Liver (tissue), 9 donors: Measurements from ENCODE around the gene TPK1. TPM values are rescaled to one million over a fixed set of nuclear protein-coding genes. Genes with fewer than 3 reads are reported as not detected.
"Not testable (repeated sequence)": the region's sequence is repeated elsewhere in the genome, so short reads cannot be mapped to it uniquely, and the experiment has no call there.

Source experiments
- DNase-seq: peaks from one replicate; pipeline ENCODE4 v3.0.0-alpha.2; 2017; ENCODE audit warnings: low spot score
- H3K27ac ChIP-seq, 2 donors: one replicate each; pipeline ENCODE4 v1.7.0; 2013; ENCODE audit warnings: inconsistent platforms in 2 of 2, low read length in 2 of 2, control low read depth in 1 of 2, low read depth in 1 of 2, mild to moderate bottlenecking in 1 of 2
- H3K27me3 ChIP-seq, 4 donors: one replicate each; pipeline versions ENCODE4 v1.6.1 to v1.7.0; 2013; ENCODE audit warnings: low read length in 3 of 4, inconsistent platforms in 1 of 4, mild to moderate bottlenecking in 1 of 4, moderate library complexity in 1 of 4; ENCODE audit not compliant: control insufficient read depth in 4 of 4, insufficient read depth in 4 of 4
- H3K36me3 ChIP-seq, 4 donors: one replicate each; pipeline versions ENCODE4 v1.6.1 to v1.7.0; 2013; ENCODE audit warnings: low read length in 3 of 4, mild to moderate bottlenecking in 3 of 4, low read depth in 1 of 4, moderate library complexity in 1 of 4; ENCODE audit not compliant: control insufficient read depth in 4 of 4, insufficient read depth in 3 of 4
- H3K4me1 ChIP-seq, 4 donors: one replicate each; pipeline versions ENCODE4 v1.6.1 to v1.7.0; 2013; ENCODE audit warnings: low read length in 3 of 4, mild to moderate bottlenecking in 3 of 4, moderate library complexity in 1 of 4; ENCODE audit not compliant: control insufficient read depth in 4 of 4, insufficient read depth in 4 of 4
- H3K4me3 ChIP-seq, 3 donors: one replicate each; pipeline versions ENCODE4 v1.6.1 to v1.7.0; 2013; ENCODE audit warnings: low read length in 3 of 3, control low read depth in 1 of 3, low read depth in 1 of 3, mild to moderate bottlenecking in 1 of 3
- H3K9ac ChIP-seq, 2 donors: one replicate each; pipeline ENCODE4 v1.7.0; 2013; ENCODE audit warnings: low read length in 2 of 2, mild to moderate bottlenecking in 2 of 2, moderate library complexity in 2 of 2, control low read depth in 1 of 2, low read depth in 1 of 2
- H3K9me3 ChIP-seq, 4 donors: one replicate each; pipeline versions ENCODE4 v1.6.1 to v1.7.0; 2013; ENCODE audit warnings: low read length in 3 of 4; ENCODE audit not compliant: control insufficient read depth in 4 of 4
- ATF3 ChIP-seq: IDR thresholded peaks from 2 replicates; pipeline ENCODE4 v1.6.1; 2016; ENCODE audit warnings: antibody characterized with exemption
- CTCF ChIP-seq: fragments of 150-350 bp; IDR thresholded peaks from 2 replicates; pipeline ENCODE4 v1.5.1; 2017; ENCODE audit warnings: improper control_type of control experiment, low read depth, low read length; ENCODE audit not compliant: missing input control
- EGR1 ChIP-seq, 2 donors: IDR thresholded peaks; 2 replicates each; pipeline ENCODE4 v1.6.1; 2016 to 2018; ENCODE audit warnings: antibody characterized with exemption in 2 of 2, low read depth in 2 of 2
- FOXA1 ChIP-seq: IDR thresholded peaks from 2 replicates; pipeline ENCODE4 v1.6.1; 2016; ENCODE audit warnings: antibody characterized with exemption
- FOXA2 ChIP-seq: IDR thresholded peaks from 2 replicates; pipeline ENCODE4 v1.6.1; 2016; ENCODE audit warnings: antibody characterized with exemption
- GABPA ChIP-seq, 2 donors: IDR thresholded peaks in 1 of 2; conservative IDR thresholded peaks in 1 of 2; 2 replicates each; pipeline ENCODE4 v1.6.1; 2016; ENCODE audit warnings: antibody characterized with exemption in 2 of 2, mild to moderate bottlenecking in 1 of 2, moderate library complexity in 1 of 2
- HNF4G ChIP-seq: IDR thresholded peaks from 2 replicates; pipeline ENCODE4 v1.6.1; 2016; ENCODE audit warnings: antibody characterized with exemption
- JUND ChIP-seq, 2 donors: IDR thresholded peaks; 2 replicates each; pipeline ENCODE4 v1.6.1; 2016; ENCODE audit warnings: antibody characterized with exemption in 2 of 2
- NR2F2 ChIP-seq: IDR thresholded peaks from 2 replicates; pipeline ENCODE4 v1.6.1; 2016; ENCODE audit warnings: antibody characterized with exemption
- RAD21 ChIP-seq, 2 donors: IDR thresholded peaks; 2 replicates each; pipeline ENCODE4 v1.6.1; 2016; ENCODE audit warnings: antibody characterized with exemption in 2 of 2, mild to moderate bottlenecking in 2 of 2
- REST ChIP-seq: IDR thresholded peaks from 2 replicates; pipeline ENCODE4 v1.6.1; 2016; ENCODE audit warnings: antibody characterized with exemption, mild to moderate bottlenecking
- SP1 ChIP-seq: IDR thresholded peaks from 2 replicates; pipeline ENCODE4 v1.6.1; 2018; ENCODE audit warnings: antibody characterized with exemption, mild to moderate bottlenecking
- TAF1 ChIP-seq: conservative IDR thresholded peaks from 2 replicates; pipeline ENCODE4 v1.6.1; 2016; ENCODE audit warnings: antibody characterized with exemption, mild to moderate bottlenecking
- WGBS: extraction: QIAGEN DNeasy Blood & Tissue Kit; methylation state at CpG from one replicate; pipeline ENCODE4 v1.1.7; 2013; 5-methylcytosine and 5-hydroxymethylcytosine counted together
- polyA plus RNA-seq, 2 donors: library from polyadenylated mRNA; stranded (reverse) in 1 of 2; unstranded in 1 of 2; fragments of 200-250 nt in 1 of 2; fragments of >200 nt in 1 of 2; fragmentation: Nextera tagmentation in 1 of 2; extraction: Ambion mirVana in 1 of 2; gene quantifications; one replicate each; pipeline versions ENCODE4 v1.2.1 to v1.2.3, GENCODE V29; 2013 to 2015
- total RNA-seq, 2 donors: library from RNA; depleted of rRNA; stranded (reverse); fragments of >200 nt; gene quantifications; one replicate each; pipeline ENCODE4 v1.2.3, GENCODE V29; 2014
- TF ChIP-seq, protein P1 (sequence below): IDR thresholded peaks from 2 replicates; pipeline ENCODE4 v1.6.1; 2016; ENCODE audit warnings: antibody characterized with exemption
- TF ChIP-seq, protein P2 (sequence below): IDR thresholded peaks from 2 replicates; pipeline ENCODE4 v1.6.1; 2016; ENCODE audit warnings: antibody characterized with exemption
- donor health status: healthy.
- donor health status: healthy.
- donor health status: healthy.
- donor health status: healthy.
- donor health status: healthy.

TPK1 gene
- total and polyA plus RNA-seq, 4 donors: 2.2 to 7.5 (median 3.3) TPM

- no peak for TF ChIP-seq HNF4G
Observed at GRCh38 chr7:144805627-144806239, 30.1 kb downstream of the TPK1 start (continued).

DNA sequence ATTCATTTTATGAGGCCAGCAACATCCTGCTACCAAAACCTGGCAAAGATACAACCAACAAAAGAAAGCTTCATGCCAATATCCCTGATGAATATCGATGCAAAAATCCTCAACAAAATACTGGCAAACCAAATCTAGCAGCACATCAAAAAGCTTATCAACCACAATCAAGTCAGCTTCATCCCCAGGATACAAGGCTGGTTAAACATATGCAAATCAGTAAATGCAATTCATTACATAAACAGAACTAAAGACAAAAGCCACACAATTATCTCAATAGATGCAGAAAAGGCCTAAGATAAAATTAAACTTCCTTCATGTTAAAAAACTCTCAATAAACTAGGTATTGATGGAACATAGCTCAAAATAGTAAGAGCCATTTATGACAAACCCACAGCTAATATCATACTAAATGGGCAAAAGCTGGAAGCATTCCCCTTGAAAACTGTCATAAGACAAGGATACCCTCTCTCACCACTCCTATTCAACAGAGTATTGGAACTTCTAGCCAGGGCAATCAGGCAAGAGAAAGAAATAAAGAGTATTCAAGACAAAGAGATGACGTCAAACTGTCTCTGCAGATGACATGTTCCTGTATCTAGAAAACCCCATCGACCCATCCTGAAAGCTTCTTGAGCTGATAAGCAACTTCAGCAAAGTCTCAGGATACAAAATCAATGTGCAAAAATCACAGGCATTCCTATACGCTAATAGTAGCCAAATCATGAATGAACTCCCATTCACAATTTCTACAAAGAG lies 35.0 kb downstream of the TPK1 start:
- H3K4me3 ChIP-seq, H3K36me3 ChIP-seq, H3K4me1 ChIP-seq, H3K27ac ChIP-seq, DNase-seq, H3K27me3 ChIP-seq, H3K9ac ChIP-seq, H3K9me3 ChIP-seq: not testable (repeated sequence)
- 72% methylated on average over 4 of the region's 4 CpGs for WGBS

DNA sequence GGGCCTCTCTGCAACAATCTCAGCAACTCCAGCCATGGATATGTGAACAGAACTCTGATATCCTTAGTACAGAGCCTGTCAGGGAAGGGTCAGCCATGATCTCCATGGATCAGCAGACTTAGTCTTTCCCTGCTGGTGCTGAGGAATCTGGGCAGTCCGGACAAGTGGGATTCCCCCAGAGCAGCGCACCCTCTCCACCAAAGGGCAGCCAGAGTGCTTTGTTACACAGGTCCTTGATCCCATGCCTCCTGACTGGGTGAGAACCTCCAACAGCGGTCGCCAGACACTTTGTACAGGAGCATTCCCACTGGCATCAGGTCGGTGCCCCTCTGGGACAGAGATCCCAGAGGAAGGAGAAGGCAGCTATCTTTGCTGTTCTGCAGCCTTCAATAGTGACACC lies 38.9 kb downstream of the TPK1 start:
- no peak overlapping the region for H3K9ac ChIP-seq
- peaks cover 0 to 3% (median 0%) of the 10 kb centered on the region in 4 donors for H3K36me3 ChIP-seq
- DNase-seq: no peak
- H3K27ac ChIP-seq: no peak overlapping the region
- WGBS: 97% methylated on average over 5 of the region's 5 CpGs
- H3K4me1 ChIP-seq: no peaks in the 10 kb centered on the region
- TF ChIP-seq EGR1 (IDR thresholded peaks at IDR 0.05; ENCODE audit: low read depth in 2 of 2): no peak
- TF ChIP-seq REST: no peak
- TF ChIP-seq ATF3: no peak
- TF ChIP-seq TAF1: no peak
- no peak for TF ChIP-seq RAD21 (IDR thresholded peaks at IDR 0.05)
- no peak for TF ChIP-seq SP1
- no peak for TF ChIP-seq HNF4G
- TF ChIP-seq, protein P1, sequence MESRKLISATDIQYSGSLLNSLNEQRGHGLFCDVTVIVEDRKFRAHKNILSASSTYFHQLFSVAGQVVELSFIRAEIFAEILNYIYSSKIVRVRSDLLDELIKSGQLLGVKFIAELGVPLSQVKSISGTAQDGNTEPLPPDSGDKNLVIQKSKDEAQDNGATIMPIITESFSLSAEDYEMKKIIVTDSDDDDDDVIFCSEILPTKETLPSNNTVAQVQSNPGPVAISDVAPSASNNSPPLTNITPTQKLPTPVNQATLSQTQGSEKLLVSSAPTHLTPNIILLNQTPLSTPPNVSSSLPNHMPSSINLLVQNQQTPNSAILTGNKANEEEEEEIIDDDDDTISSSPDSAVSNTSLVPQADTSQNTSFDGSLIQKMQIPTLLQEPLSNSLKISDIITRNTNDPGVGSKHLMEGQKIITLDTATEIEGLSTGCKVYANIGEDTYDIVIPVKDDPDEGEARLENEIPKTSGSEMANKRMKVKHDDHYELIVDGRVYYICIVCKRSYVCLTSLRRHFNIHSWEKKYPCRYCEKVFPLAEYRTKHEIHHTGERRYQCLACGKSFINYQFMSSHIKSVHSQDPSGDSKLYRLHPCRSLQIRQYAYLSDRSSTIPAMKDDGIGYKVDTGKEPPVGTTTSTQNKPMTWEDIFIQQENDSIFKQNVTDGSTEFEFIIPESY: no peak
- TF ChIP-seq CTCF: no peak
- no peak for TF ChIP-seq JUND (IDR thresholded peaks at IDR 0.05)
- TF ChIP-seq FOXA1: no peak
- no peak for TF ChIP-seq FOXA2
- TF ChIP-seq, protein P2, sequence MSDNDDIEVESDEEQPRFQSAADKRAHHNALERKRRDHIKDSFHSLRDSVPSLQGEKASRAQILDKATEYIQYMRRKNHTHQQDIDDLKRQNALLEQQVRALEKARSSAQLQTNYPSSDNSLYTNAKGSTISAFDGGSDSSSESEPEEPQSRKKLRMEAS: no peak
- no peak for TF ChIP-seq GABPA (IDR thresholded peaks at IDR 0.05 in 1 of 2, conservative IDR thresholded peaks at IDR 0.05 in 1 of 2)
- no peak for TF ChIP-seq NR2F2
- no peaks in the 10 kb centered on the region for H3K27me3 ChIP-seq
- no peak overlapping the region for H3K4me3 ChIP-seq
- no peaks in the 10 kb centered on the region for H3K9me3 ChIP-seq
